Suppressor macrophage treated with lipopolysaccharide for 1 hour (primary cell): Measurements from ENCODE around the gene PRSS37.
"Not testable (repeated sequence)": the region's sequence is repeated elsewhere in the genome, so short reads cannot be mapped to it uniquely, and the experiment has no call there.

Experiments used
- DNase-seq, 3 donors: peaks; one replicate each; pipeline ENCODE4 v3.0.0-alpha.2; 2020 to 2022

Gene PRSS37

GRCh38 chr7:141841385-141841784, at the start of gene PRSS37:
TSS of gene PRSS37 (minus strand) at chr7:141841485. CDS start at chr7:141841049, 436 bp downstream.
- no peak for DNase-seq

- peak; percentile 69 to 93 (median 91) for DNase-seq
These were observed 48.0 kb upstream of the PRSS37 start for GRCh38 chr7:141889321-141889720.

GRCh38 chr7:141884539-141885225, 43.4 kb upstream of the PRSS37 start:
- DNase-seq = peak; percentile 77 to 88 (median 87)

GRCh38 chr7:141880960-141881359, 39.7 kb upstream of the PRSS37 start:
- DNase-seq = no peak

- DNase-seq = no peak
These were observed 36.1 kb upstream of the PRSS37 start for GRCh38 chr7:141877365-141877764.

GRCh38 chr7:141876371-141876770, 35.1 kb upstream of the PRSS37 start:
- DNase-seq = no peak

- DNase-seq = no peak
These were observed 34.2 kb upstream of the PRSS37 start for GRCh38 chr7:141875453-141875852.

GRCh38 chr7:141874787-141875186, 33.5 kb upstream of the PRSS37 start:
- peak; percentile 75 to 81 (median 76) for DNase-seq

GRCh38 chr7:141872931-141873330, 31.6 kb upstream of the PRSS37 start:
- DNase-seq = no peak

GRCh38 chr7:141866974-141867373, 25.7 kb upstream of the PRSS37 start:
- peak in 2 of 3 donors; percentile 26 to 43 for DNase-seq

GRCh38 chr7:141864765-141865447, 23.6 kb upstream of the PRSS37 start:
- DNase-seq = peak; percentile 21 to 74 (median 61)

- DNase-seq = no peak
These were observed 18.9 kb upstream of the PRSS37 start for GRCh38 chr7:141860207-141860606.

GRCh38 chr7:141847996-141848395, 6.7 kb upstream of the PRSS37 start:
- no peak for DNase-seq

GRCh38 chr7:141844256-141844655, 3.0 kb upstream of the PRSS37 start:
- no peak for DNase-seq

- no peak for DNase-seq
These were observed 1.6 kb upstream of the PRSS37 start for GRCh38 chr7:141842904-141843303.

GRCh38 chr7:141840708-141841107, 577 bp downstream of the PRSS37 start:
- no peak for DNase-seq

- DNase-seq = no peak
These were observed 2.0 kb downstream of the PRSS37 start for GRCh38 chr7:141839256-141839655.

- no peak for DNase-seq
These were observed 2.7 kb downstream of the PRSS37 start for GRCh38 chr7:141838581-141838980.

- DNase-seq = no peak
These were observed 3.6 kb downstream of the PRSS37 start for GRCh38 chr7:141837683-141838082.

GRCh38 chr7:141822432-141822831, 18.9 kb downstream of the PRSS37 start:
- not testable (repeated sequence) for DNase-seq

- peak in 1 of 3 donors; percentile 7 for DNase-seq
These were observed 21.2 kb downstream of the PRSS37 start for GRCh38 chr7:141820067-141820466.

- DNase-seq = no peak
These were observed 48.8 kb downstream of the PRSS37 start for GRCh38 chr7:141792526-141792925.

- no peak for DNase-seq
These were observed 51.4 kb downstream of the PRSS37 start, which contains the start of gene TAS2R5 for GRCh38 chr7:141789917-141790316. TSS of gene TAS2R5 (plus strand) at chr7:141790217. CDS start at chr7:141790362, 145 bp downstream.

GRCh38 chr7:141788296-141788695, 53.0 kb downstream of the PRSS37 start:
- no peak for DNase-seq
